MM.1S (cell line): Measurements from ENCODE around the gene TGFB1.

Experiments
- DNase-seq: peaks from one replicate; pipeline ENCODE4 v3.0.0-alpha.2; 2015
- H2AFZ ChIP-seq: fragments of 300-600 bp; sonication (generic); 2 replicates; pipeline ENCODE4 v1.6.0; 2016; ENCODE audit warnings: antibody characterized with exemption, low read length
- H3F3A ChIP-seq: fragments of 300-600 bp; sonication (generic); 2 replicates; pipeline ENCODE4 v1.6.1; 2016; ENCODE audit warnings: mild to moderate bottlenecking, antibody characterized with exemption, low read length, moderate library complexity, mixed read lengths; ENCODE audit not compliant: insufficient read depth
- H3K27ac ChIP-seq: fragments of 300-600 bp; sonication (generic); 2 replicates; pipeline ENCODE4 v1.5.1; 2016; ENCODE audit warnings: mild to moderate bottlenecking, low read length
- H3K27me3 ChIP-seq: fragments of 300-600 bp; sonication (generic); replicated peaks from 2 replicates; pipeline ENCODE4 v1.6.0; 2016; ENCODE audit warnings: low read length; ENCODE audit not compliant: insufficient read depth
- H3K36me3 ChIP-seq: fragments of 300-600 bp; sonication (generic); replicated peaks from 2 replicates; pipeline ENCODE4 v1.6.1; 2016; ENCODE audit warnings: mild to moderate bottlenecking, low read length, mixed read lengths; ENCODE audit not compliant: insufficient read depth
- H3K4me1 ChIP-seq: fragments of 300-600 bp; sonication (generic); 2 replicates; pipeline ENCODE4 v1.6.1; 2016; ENCODE audit warnings: low read length, mixed read lengths
- H3K4me2 ChIP-seq: fragments of 300-600 bp; sonication (generic); 2 replicates; pipeline ENCODE4 v1.6.0; 2016; ENCODE audit warnings: low read depth, low read length
- H3K4me3 ChIP-seq: fragments of 300-600 bp; sonication (generic); 2 replicates; pipeline ENCODE4 v1.5.1; 2016; ENCODE audit warnings: low read length, mixed read lengths
- H3K79me2 ChIP-seq: fragments of 300-600 bp; sonication (generic); 2 replicates; pipeline ENCODE4 v1.6.1; 2016; ENCODE audit warnings: mixed run types, low read length, mixed read lengths
- H3K9ac ChIP-seq: fragments of 300-600 bp; sonication (generic); 2 replicates; pipeline ENCODE4 v1.6.1; 2016; ENCODE audit warnings: low read length, mixed read lengths
- H3K9me2 ChIP-seq: fragments of 300-600 bp; sonication (generic); replicated peaks from 2 replicates; pipeline ENCODE4 v1.6.1; 2016; ENCODE audit warnings: mild to moderate bottlenecking, low read length, mixed read lengths; ENCODE audit not compliant: insufficient read depth
- H3K9me3 ChIP-seq: fragments of 300-600 bp; sonication (generic); replicated peaks from 2 replicates; pipeline ENCODE4 v1.6.1; 2016; ENCODE audit warnings: mild to moderate bottlenecking, low read length, mixed read lengths; ENCODE audit not compliant: insufficient read depth
- H4K20me1 ChIP-seq: fragments of 300-600 bp; sonication (generic); 2 replicates; pipeline ENCODE4 v1.6.1; 2016; ENCODE audit warnings: mild to moderate bottlenecking, low read length, moderate library complexity, mixed read lengths; ENCODE audit not compliant: insufficient read depth
- CTCF ChIP-seq: fragments of 300-600 bp; sonication (generic); IDR thresholded peaks from 2 replicates; pipeline ENCODE4 v1.5.1; 2016; ENCODE audit warnings: antibody characterized with exemption, low read length, mixed read lengths
- EZH2 ChIP-seq: fragments of 300-600 bp; sonication (generic); optimal IDR thresholded peaks from 2 replicates; pipeline ENCODE3; 2017; ENCODE audit warnings: low read depth, mild to moderate bottlenecking, antibody characterized with exemption, low read length, mixed read lengths
- EZH2phosphoT487 ChIP-seq: fragments of 300-600 bp; sonication (generic); IDR thresholded peaks from 2 replicates; pipeline ENCODE4 v1.6.1; 2018; ENCODE audit warnings: antibody characterized with exemption, low read length

The TGFB1 gene

GRCh38 chr19:41344162-41344561, 9.6 kb downstream of the TGFB1 start:
- Histone ChIP-seq H4K20me1 (no peaks in the 10 kb centered on the region), H3K36me3 (no peaks in the 10 kb centered on the region), H3K4me2 (no peak overlapping the region), H3K9me3 (no peaks in the 10 kb centered on the region), H2AFZ (no peak overlapping the region), H3K27ac (no peak overlapping the region), H3K9ac (no peak overlapping the region), H3K9me2 (no peaks in the 10 kb centered on the region), H3K4me1 (peaks cover 3% of the 10 kb centered on the region; the same call in 1 of the 2 replicates), H3F3A (peaks cover 4% of the 10 kb centered on the region; the same call in 1 of the 2 replicates), H3K4me3 (no peak overlapping the region), H3K27me3 (no peaks in the 10 kb centered on the region), H3K79me2 (no peaks in the 10 kb centered on the region)
- DNase-seq, result no peak
- TF ChIP-seq EZH2phosphoT487 (no peak), EZH2 (no peak), CTCF (no peak)

- no peak overlapping the region for H2AFZ ChIP-seq
- H3K36me3 ChIP-seq, result no peaks in the 10 kb centered on the region
- H3K27me3 ChIP-seq, result no peaks in the 10 kb centered on the region
- H3K4me1 ChIP-seq, result no peaks in the 10 kb centered on the region
- no peaks in the 10 kb centered on the region for H3K9me3 ChIP-seq
- TF ChIP-seq CTCF, result no peak
- TF ChIP-seq EZH2phosphoT487, result no peak
- H3F3A ChIP-seq, result no peaks in the 10 kb centered on the region
- H3K4me3 ChIP-seq, result no peak overlapping the region
- no peaks in the 10 kb centered on the region for H3K79me2 ChIP-seq
- H4K20me1 ChIP-seq, result no peaks in the 10 kb centered on the region
- no peak overlapping the region for H3K9ac ChIP-seq
- no peak for DNase-seq
- H3K27ac ChIP-seq, result no peak overlapping the region
- H3K9me2 ChIP-seq, result no peaks in the 10 kb centered on the region
- H3K4me2 ChIP-seq, result no peak overlapping the region
Measured at GRCh38 chr19:41341669-41342490, 11.8 kb downstream of the TGFB1 start.

GRCh38 chr19:41339936-41340335, 13.8 kb downstream of the TGFB1 start:
- H3K9me3 ChIP-seq, result no peaks in the 10 kb centered on the region
- H2AFZ ChIP-seq, result no peak overlapping the region
- H4K20me1 ChIP-seq, result no peaks in the 10 kb centered on the region
- H3K4me1 ChIP-seq, result no peaks in the 10 kb centered on the region
- TF ChIP-seq EZH2, result no peak
- TF ChIP-seq CTCF, result no peak
- TF ChIP-seq EZH2phosphoT487, result no peak
- no peaks in the 10 kb centered on the region for H3K79me2 ChIP-seq
- H3K9me2 ChIP-seq, result no peaks in the 10 kb centered on the region
- H3K27ac ChIP-seq, result no peak overlapping the region
- no peak overlapping the region for H3K9ac ChIP-seq
- H3K4me2 ChIP-seq, result no peak overlapping the region
- no peak for DNase-seq
- H3K36me3 ChIP-seq, result no peaks in the 10 kb centered on the region
- no peak overlapping the region for H3K4me3 ChIP-seq
- H3F3A ChIP-seq, result no peaks in the 10 kb centered on the region
- no peaks in the 10 kb centered on the region for H3K27me3 ChIP-seq
